Measurements from ENCODE around the gene TSSK6.
"Not testable (repeated sequence)": the region's sequence is repeated elsewhere in the genome, so short reads cannot be mapped to it uniquely, and the experiment has no call there.

TSSK6 gene

DNA sequence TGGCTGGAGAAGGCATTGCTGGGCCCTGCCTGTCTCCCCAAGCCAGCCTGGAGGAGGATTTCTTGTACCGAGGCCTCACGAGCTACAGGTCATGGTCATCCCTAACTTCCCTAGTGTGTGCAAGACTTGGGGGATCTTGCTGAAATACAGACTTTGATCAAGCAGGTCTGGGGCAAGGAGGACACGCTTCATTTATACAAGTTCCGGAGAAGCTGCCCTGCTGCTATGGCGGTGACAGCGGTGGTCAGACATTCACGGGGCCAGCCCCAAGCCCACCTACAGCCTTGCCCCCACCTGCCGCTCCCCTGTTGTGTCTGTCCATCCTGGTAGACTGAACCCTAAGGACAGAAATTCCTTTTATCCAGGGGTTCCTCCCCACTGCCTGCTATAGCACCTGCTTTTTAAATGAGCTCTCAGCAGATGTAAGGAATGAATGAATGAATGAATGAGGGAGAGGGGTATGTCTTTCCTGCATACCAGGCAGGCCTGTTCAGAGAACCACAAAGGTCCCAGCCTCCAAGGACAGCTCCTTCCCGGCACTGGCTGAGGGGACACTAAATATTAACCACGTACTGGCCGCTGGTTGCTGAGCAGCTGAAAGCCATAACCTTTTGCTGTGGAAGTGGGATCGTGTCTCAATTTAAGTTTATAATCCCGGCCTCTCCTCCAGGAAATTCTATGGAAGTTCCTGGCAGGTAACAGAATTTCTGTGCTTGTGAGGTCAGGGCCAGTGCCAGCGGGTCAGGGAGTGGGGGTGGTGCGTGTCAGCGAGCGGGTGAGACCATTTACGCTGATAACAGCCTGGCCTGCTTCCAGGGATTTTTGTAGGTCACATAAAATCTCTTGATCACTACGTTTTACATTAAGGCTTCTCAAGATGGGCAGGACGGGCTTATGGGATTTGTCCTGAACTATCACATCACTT, 27.1 kb downstream of the TSSK6 start:
- no peak for DNase-seq (ENCODE audit: low read depth)

- DNase-seq (ENCODE audit: low read depth): no peak
Measured at GRCh38 chr19:19487077-19487949, 28.0 kb downstream of the TSSK6 start.

DNA sequence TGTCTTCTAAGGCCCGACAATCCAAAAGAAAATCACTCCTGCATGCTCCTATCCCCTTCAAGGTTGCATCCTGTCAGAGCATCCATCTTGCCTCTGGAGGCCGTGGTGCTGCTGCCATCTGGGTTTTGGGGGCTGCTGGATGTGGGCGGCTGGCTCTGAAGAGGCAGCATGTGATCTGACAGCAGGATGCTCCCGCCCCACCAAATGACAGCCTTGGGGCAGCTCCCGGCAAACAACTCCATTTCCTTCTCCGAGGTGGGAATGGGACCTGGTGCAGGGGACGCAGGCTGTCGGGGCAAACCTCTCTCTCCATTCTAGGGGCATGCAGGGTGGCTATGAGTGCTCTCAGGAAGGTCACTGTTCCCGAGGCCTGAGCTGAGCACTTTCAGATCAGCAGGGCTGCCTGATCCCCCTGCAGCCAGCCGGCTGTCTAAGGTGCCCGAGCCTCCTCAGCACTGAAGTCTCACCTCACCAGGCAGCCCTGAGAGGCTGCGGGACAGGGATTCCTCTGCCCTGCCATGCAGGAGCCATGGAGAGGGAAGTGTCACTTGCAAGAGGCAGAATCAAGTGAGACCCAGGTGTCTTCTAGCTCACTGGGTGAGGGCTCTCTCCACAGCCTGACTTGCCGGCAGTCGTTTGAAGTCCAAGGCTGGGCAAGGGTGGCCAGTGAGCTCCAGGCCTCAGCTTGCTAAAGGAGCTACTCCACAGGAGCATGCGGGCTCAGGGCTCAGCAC, 28.8 kb downstream of the TSSK6 start:
- DNase-seq (ENCODE audit: low read depth): no peak

DNA sequence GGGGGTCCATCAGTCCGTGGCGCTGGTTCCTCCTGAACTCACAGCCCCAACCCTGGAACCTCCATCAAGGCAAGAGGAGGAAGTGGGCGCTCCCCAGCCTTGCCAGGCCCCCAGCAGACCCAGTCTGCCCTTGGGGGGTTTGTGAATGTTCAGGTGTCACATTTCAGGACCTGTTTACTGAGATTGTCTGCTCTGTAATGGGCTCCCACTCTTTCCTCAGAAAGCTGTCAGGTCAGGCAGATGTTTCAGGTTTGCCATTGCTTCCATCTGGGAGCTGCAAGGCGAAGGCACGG, 29.4 kb downstream of the TSSK6 start:
- DNase-seq (ENCODE audit: low read depth): no peak

- DNase-seq (ENCODE audit: low read depth): no peak
Measured at GRCh38 chr19:19485161-19485997, 30.0 kb downstream of the TSSK6 start.

DNA sequence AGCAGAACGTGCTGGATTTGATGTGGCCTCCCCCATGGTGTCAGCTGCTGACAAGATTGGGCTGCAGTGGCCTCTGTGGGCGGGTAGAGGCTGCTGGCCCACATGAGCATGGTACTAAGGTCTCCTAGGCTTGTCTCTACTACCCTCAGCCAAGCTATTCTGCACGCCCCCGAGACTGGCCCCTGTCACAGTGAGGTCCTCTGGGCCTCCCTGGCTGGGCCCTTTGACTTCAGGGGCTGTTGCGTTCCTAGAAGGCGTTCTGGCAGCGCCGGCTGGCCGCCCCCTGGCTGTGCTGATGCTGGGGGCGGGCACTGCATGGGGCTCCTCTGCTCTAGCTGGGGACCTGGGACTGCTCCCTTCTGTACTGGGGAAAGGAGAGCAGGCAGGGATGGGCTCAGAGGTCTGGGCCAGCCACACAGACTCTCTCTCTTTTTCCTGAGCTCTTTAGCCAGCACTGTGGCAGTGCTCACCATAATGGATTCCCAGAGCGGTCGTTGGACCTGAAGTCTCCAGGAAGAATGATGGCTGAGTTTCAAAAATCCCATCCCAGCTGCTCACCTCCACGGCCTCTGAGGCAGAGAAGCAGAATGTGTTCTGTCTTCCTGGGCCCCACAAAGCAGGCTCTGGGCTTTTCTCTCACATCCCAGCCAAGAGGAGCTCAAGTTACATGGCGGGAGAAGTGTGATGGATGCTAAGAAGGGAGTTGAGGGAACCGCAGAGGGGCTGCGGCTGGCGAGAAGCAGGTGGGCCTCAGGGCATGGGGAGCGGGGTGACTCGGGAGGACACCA, 32.3 kb downstream of the TSSK6 start:
- no peak for DNase-seq (ENCODE audit: low read depth)

GRCh38 chr19:19480688-19481087, 34.7 kb downstream of the TSSK6 start:
- no peak for DNase-seq (ENCODE audit: low read depth)

DNA sequence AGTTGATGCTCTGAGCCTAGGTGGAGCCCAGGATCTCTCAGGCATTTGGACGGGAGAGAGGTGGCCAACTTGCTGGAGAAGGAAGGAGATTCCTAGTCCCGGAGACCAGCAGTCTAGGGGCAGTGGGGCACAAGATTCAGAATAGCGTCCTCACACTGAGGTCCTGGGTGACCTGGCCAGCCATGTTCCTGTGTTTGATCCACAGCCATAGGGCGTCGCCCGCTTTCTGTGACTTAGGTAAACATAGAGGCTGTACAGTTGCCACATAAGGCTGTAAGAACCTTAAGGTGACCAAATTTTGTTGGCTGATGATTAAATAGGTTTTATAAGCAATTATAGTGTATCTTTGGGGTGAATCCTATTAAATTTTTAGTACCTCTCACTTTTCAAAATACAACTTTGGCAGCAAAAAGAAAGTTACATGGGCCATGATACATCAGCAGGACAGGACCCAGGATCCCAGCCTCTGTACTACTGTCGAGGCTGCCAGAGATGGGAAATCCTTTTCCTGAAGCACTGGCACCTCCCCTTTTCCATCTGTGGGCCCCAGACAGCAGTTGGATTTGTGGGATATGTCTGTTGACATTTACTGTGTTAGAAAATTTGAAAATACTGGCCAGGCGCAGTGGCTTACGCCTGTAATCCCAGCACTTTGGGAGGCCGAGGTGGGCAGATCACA, 37.5 kb downstream of the TSSK6 start:
- DNase-seq (ENCODE audit: low read depth): no peak

DNA sequence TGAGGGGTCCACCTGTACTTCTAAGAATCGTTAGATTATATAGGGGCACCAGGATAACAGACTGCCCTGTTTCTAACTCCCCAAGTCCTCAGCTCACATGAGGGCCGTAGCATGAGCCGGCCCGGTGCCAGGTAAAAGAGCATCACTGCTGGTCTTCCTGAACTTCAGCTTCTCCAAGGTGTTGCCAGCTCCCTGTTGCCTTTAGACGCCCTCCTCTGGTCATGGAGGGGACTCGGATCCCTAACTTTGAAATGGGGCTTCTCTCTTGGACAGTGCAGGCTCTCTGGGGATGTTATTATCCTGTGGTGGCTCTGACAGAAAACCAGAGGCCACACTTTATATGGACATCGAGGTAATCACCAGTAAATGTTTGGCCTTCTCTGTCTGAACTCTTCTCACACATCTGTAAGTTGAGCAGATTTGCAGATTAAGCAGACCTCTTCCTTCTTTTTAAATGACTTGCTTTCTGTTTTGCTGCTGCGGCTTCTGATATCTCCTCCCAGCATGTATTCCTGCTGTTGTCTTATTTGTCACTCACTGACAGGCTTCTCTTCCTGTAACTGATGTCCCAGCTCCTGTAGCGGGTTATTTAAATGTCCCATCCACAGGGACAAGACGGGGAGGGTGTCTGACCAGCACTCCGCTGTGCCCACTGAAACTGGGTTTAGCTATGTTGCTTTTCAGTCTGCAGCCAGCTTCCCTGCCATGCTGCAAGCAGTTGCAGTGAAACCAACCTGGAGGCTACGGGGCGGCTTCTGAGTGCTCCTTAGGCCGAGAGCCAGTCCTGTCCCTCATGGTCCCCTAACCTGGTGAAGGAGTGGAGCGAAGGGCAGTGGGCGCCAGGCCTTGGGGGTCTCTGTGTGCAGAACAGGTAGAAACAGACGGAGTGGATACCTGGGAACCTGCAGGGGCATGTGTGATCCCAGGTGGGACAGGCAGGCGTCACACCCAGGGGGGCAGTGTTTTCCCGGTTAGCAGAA, 39.2 kb downstream of the TSSK6 start:
- no peak for DNase-seq (ENCODE audit: low read depth)

DNA sequence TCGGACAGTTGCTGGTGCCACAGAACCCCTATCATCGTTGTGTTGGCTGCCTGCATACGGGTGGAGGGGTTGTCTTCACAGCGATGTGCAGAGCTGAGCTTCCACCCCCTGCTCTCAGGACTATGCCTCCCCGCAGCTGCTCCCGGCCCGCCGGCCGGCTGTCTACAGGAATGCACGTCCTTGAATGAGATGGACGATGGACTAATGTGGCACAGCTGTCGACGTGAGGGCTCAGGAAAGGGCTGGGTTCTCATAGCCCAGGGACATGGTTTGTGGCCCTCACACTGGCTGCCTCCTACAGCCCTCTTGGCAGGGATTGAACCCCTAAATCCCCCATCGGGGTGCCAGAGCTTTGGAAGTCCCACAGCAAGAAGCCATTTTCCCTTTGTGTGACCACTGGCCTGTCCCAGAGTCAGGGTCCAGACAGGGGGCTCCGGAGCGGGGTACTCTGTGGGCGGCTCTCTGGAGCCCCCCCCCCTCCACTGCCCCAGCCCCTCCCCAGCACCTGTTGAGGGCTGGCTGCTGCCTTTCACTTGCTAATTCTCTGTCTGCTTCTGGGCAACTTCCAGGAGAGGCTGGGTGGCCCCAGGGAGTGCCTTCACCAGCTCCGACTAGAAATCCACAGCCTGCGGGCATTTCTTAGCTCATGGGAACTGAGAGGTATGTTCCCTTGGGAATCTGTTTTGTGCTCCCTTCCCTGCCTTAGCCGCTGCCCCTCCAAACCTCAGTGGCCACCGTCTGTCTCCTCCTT, 40.2 kb downstream of the TSSK6 start:
- no peak for DNase-seq (ENCODE audit: low read depth)

GRCh38 chr19:19472106-19472505, 43.2 kb downstream of the TSSK6 start:
- DNase-seq (ENCODE audit: low read depth): not testable (repeated sequence)

GRCh38 chr19:19471682-19472081, 43.7 kb downstream of the TSSK6 start:
- DNase-seq (ENCODE audit: low read depth): no peak

DNA sequence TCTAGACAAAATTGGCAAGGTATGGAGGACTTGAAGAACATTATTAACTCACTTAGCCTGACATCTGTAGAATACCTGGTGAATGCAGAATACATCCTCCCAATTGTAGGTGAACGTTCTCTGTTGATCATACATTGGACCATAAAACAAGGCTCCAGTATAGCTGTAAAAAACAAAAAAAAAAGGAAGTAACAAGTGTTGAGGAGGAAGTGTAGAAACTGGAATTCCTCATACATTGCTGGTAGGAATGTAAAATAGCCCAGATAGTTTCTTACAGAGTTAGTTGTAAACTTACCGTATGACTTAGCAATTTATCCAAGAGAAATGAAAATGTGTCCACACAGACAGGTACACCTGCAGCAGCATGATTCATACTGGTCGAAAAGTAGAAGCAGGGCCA, 44.8 kb downstream of the TSSK6 start:
- no peak for DNase-seq (ENCODE audit: low read depth)

DNA sequence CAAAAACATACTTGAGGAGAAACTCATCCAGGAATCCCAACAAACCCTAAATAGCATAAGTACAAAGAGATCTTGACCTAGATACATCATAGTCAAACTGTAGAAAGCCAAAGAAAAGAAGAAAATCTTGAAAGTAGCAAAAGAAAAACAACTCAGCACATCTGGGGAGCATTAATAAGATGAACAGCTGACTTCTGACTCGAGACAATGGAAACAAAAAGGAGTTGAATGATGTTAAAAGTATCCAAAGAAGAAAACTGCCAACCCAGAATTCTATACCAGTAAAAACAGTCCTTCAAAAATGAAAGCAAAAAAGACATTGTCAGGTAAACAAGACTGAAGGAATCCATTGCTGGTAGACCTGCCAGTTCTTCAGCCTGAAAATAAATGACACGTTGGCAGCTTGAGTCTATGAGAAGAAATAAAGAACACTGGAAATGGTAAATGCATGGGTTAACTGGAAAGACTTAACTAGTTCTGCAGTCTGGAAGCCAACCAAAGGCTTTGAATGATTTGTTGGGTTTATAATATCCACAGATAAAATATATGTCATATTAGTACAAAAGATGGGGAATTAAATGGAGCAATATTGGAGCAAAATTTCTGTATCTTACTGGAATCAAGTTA, 46.8 kb downstream of the TSSK6 start:
- DNase-seq (ENCODE audit: low read depth): no peak

- DNase-seq (ENCODE audit: low read depth): no peak
Measured at GRCh38 chr19:19466201-19466600, 49.1 kb downstream of the TSSK6 start.

GRCh38 chr19:19465436-19466070, 49.8 kb downstream of the TSSK6 start:
- DNase-seq (ENCODE audit: low read depth): no peak

All from stimulated activated CD8-positive, alpha-beta memory T cell treated with anti-CD3 and anti-CD28 coated beads, Interleukin-12 subunit alpha, Interleukin-12 subunit beta, amount 100 ng/mL, for 1 hour (primary cell).